ENCODE data around the gene AHCYL2.

DNA sequence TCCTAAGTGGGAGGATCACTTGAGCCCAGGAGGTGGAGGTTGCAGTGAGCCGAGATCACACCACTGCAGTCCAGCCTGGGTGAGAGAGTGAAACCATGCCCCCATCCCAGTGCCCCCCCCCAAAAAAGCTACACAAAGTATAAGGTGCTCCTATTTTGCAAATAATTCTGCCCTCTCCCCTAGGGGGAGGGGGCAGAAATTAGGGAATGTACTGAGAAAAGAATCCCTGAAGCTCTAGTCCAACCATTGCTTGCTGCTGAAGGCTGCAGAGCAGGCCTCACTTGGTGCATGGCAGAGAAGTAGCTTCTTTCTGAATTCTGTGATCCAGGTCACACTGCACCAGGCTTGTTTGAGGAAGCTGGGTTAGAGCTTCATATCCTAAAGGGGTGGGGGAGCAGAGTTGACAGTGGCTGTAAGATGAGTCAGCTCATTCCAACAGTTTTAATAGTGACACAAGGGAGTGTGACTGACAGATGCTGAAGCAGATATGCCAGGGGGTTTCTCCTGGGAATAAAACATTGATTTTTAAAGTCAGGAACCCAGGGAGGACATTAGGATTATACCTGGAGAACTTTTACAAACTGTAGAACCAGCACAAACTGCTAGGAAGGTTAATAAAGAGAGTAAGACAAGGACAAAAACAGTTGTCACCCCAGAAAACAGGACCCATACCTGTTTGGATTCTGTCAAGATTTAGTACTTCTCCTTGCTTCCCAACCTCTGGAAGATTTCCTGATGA lies 176.6 kb downstream of the AHCYL2 start:
- peak; percentile 17 for TF ChIP-seq POLR2A (IDR thresholded peaks at IDR 0.05; ENCODE audit: extremely low read depth, insufficient read length)
- TF ChIP-seq, protein P1, sequence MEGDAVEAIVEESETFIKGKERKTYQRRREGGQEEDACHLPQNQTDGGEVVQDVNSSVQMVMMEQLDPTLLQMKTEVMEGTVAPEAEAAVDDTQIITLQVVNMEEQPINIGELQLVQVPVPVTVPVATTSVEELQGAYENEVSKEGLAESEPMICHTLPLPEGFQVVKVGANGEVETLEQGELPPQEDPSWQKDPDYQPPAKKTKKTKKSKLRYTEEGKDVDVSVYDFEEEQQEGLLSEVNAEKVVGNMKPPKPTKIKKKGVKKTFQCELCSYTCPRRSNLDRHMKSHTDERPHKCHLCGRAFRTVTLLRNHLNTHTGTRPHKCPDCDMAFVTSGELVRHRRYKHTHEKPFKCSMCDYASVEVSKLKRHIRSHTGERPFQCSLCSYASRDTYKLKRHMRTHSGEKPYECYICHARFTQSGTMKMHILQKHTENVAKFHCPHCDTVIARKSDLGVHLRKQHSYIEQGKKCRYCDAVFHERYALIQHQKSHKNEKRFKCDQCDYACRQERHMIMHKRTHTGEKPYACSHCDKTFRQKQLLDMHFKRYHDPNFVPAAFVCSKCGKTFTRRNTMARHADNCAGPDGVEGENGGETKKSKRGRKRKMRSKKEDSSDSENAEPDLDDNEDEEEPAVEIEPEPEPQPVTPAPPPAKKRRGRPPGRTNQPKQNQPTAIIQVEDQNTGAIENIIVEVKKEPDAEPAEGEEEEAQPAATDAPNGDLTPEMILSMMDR (IDR thresholded peaks at IDR 0.05; ENCODE audit: low read depth, low read length), result no peak

Measured in NB4 (cell line).